Naive thymus-derived CD8-positive, alpha-beta T cell (primary cell): Measurements from ENCODE around the gene OR51E1. TPM values are rescaled to one million over a fixed set of nuclear protein-coding genes. Genes with fewer than 3 reads are reported as not detected.

Experiments used
- ATAC-seq, 2 donors: fragments of 150-1000 bp; cut with Tn5 transposase in 1 of 2; sonication (Bioruptor Pico), chemical (Tn5 transposase) in 1 of 2; 1 replicate in 1 of 2; 2 replicates in 1 of 2; pipeline ENCODE4 v1.10.0; 2021; ENCODE audit warnings: mild to moderate bottlenecking in 2 of 2, moderate library complexity in 2 of 2
- POLR2A ChIA-PET: fragments of 350-600 bp; sonication (Branson Sonifier 250); formaldehyde crosslinking; loops from one replicate; lab custom pipeline; 2021; ENCODE audit warnings: antibody characterized with exemption; lab: Charles Lee
- DNase-seq, 10 donors: peaks; one replicate each; pipeline versions ENCODE4 v3.0.0 to v3.0.0-alpha.2; 2020 to 2022
- H3K27ac Mint-ChIP-seq, 10 donors: one replicate each; pipeline ENCODE4 v1.8.0; 2020 to 2022; ENCODE audit warnings: mild to moderate bottlenecking in 10 of 10, mixed read lengths in 10 of 10, moderate library complexity in 4 of 10, inconsistent platforms in 1 of 10
- H3K27me3 Mint-ChIP-seq, 5 donors: one replicate each; pipeline ENCODE4 v1.8.0; 2021 to 2022; ENCODE audit warnings: mixed read lengths in 5 of 5
- H3K36me3 Mint-ChIP-seq, 3 donors: one replicate each; pipeline ENCODE4 v1.8.0; 2020 to 2022; ENCODE audit warnings: mixed read lengths in 3 of 3, mild to moderate bottlenecking in 2 of 3, inconsistent platforms in 1 of 3
- H3K4me1 Mint-ChIP-seq, 4 donors: one replicate each; pipeline ENCODE4 v1.8.0; 2021 to 2022; ENCODE audit warnings: mixed read lengths in 4 of 4
- H3K4me3 Mint-ChIP-seq, 10 donors: one replicate each; pipeline ENCODE4 v1.8.0; 2020 to 2022; ENCODE audit warnings: mild to moderate bottlenecking in 10 of 10, mixed read lengths in 10 of 10, moderate library complexity in 6 of 10, inconsistent platforms in 1 of 10
- H3K9me3 Mint-ChIP-seq, 9 donors: one replicate each; pipeline ENCODE4 v1.8.0; 2020 to 2022; ENCODE audit warnings: mixed read lengths in 9 of 9, mild to moderate bottlenecking in 3 of 9, inconsistent platforms in 1 of 9, moderate library complexity in 1 of 9
- polyA plus RNA-seq, 3 donors: library from polyadenylated mRNA; unstranded; fragments of 300-500 nt; fragmentation: Illumina TruSeq; gene quantifications; one replicate each; pipeline ENCODE4 v1.2.3, GENCODE V29; 2021
- total RNA-seq, 8 experiments: library from RNA in 2 of 8; stranded (reverse) in 2 of 8; gene quantifications; one replicate each; pipeline ENCODE4 v1.2.3 and lab custom pipeline; 2021 to 2026

The OR51E1 gene
- not detected for total RNA-seq
- polyA plus RNA-seq = not detected
- total RNA-seq (lab: John Stamatoyannopoulos, UW) = 0 reads per million in 6 experiments

- H3K4me1 Mint-ChIP-seq = no peaks in the 10 kb centered on the region
- H3K27me3 Mint-ChIP-seq = peaks cover 5 to 41% (median 14%) of the 10 kb centered on the region in 5 donors
- ATAC-seq (no peak), DNase-seq (no peak)
- POLR2A ChIA-PET = no interaction called here
- H3K4me3 Mint-ChIP-seq = no peak within 1 kb of the TSS
- no peak within 1 kb of the TSS for H3K27ac Mint-ChIP-seq
- no peaks in the 10 kb centered on the region for H3K9me3 Mint-ChIP-seq
- no peaks in the 10 kb centered on the region for H3K36me3 Mint-ChIP-seq
Observed at GRCh38 chr11:4643682-4644081, at the start of gene OR51E1. TSS of gene OR51E1 (plus strand) at chr11:4643982. CDS start at chr11:4652527, 8,545 bp downstream.

GRCh38 chr11:4605057-4605456, 38.7 kb upstream of the OR51E1 start:
- POLR2A ChIA-PET = no interaction called here
- peaks cover 22 to 56% (median 45%) of the 10 kb centered on the region in 4 donors for H3K4me1 Mint-ChIP-seq
- no peaks in the 10 kb centered on the region for H3K27me3 Mint-ChIP-seq
- peaks cover 0 to 49% (median 21%) of the 10 kb centered on the region in 3 donors for H3K36me3 Mint-ChIP-seq
- peak overlapping the region in 1 of 10 donors; percentile 7 for H3K27ac Mint-ChIP-seq
- no peak for ATAC-seq
- peak overlapping the region in 1 of 10 donors; percentile 20 for H3K4me3 Mint-ChIP-seq
- no peak for DNase-seq
- peaks cover 0 to 3% (median 0%) of the 10 kb centered on the region in 9 donors for H3K9me3 Mint-ChIP-seq

GRCh38 chr11:4606231-4607015, 37.4 kb upstream of the OR51E1 start:
- Mint-ChIP-seq H3K4me1 (peaks cover 27 to 64% (median 51%) of the 10 kb centered on the region in 4 donors), H3K9me3 (peaks cover 0 to 3% (median 0%) of the 10 kb centered on the region in 9 donors), H3K4me3 (peak overlapping the region; percentile 89 to 98 (median 96)), H3K27ac (peak overlapping the region in 7 of 10 donors; percentile 93 to 98 (median 96)), H3K27me3 (no peaks in the 10 kb centered on the region), H3K36me3 (peaks cover 0 to 35% (median 9%) of the 10 kb centered on the region in 3 donors)
- POLR2A ChIA-PET = no interaction called here
- ATAC-seq = no peak
- DNase-seq = no peak

GRCh38 chr11:4607096-4607495, 36.7 kb upstream of the OR51E1 start:
- POLR2A ChIA-PET = no interaction called here

GRCh38 chr11:4607781-4608666, 35.8 kb upstream of the OR51E1 start, which contains the start of gene TRIM68:
TSS of gene TRIM68 (minus strand) at chr11:4608231. CDS start at chr11:4605504, 2,727 bp downstream.
- H3K4me1 Mint-ChIP-seq = peaks cover 25 to 64% (median 51%) of the 10 kb centered on the region in 4 donors
- no peaks in the 10 kb centered on the region for H3K27me3 Mint-ChIP-seq

More at GRCh38 chr11:4607096-4607495, 36.7 kb upstream of the OR51E1 start:
- ATAC-seq (no peak), DNase-seq (no peak)
- H3K4me3 Mint-ChIP-seq = peak overlapping the region; percentile 89 to 98 (median 96)
- H3K27me3 Mint-ChIP-seq = no peaks in the 10 kb centered on the region
- peaks cover 26 to 64% (median 51%) of the 10 kb centered on the region in 4 donors for H3K4me1 Mint-ChIP-seq
- H3K36me3 Mint-ChIP-seq = peaks cover 0 to 29% (median 4%) of the 10 kb centered on the region in 3 donors
- H3K9me3 Mint-ChIP-seq = peaks cover 0 to 3% (median 0%) of the 10 kb centered on the region in 9 donors
- H3K27ac Mint-ChIP-seq = peak overlapping the region; percentile 93 to 98 (median 96)

GRCh38 chr11:4610258-4610935, 33.4 kb upstream of the OR51E1 start:
- Mint-ChIP-seq H3K4me3 (peak overlapping the region; percentile 40 to 98 (median 78)), H3K27ac (peak overlapping the region; percentile 41 to 98 (median 95)), H3K36me3 (no peaks in the 10 kb centered on the region), H3K4me1 (peaks cover 20 to 49% (median 43%) of the 10 kb centered on the region in 4 donors), H3K27me3 (peaks cover 0 to 7% (median 2%) of the 10 kb centered on the region in 5 donors), H3K9me3 (peaks cover 0 to 3% (median 0%) of the 10 kb centered on the region in 9 donors)
- ATAC-seq (no peak), DNase-seq (peak in 2 of 10 donors; percentile 9 to 19)
- POLR2A ChIA-PET = no interaction called here

More at GRCh38 chr11:4607781-4608666, 35.8 kb upstream of the OR51E1 start, which contains the start of gene TRIM68:
- peak; percentile 90 to 96 (median 94) for DNase-seq
- Mint-ChIP-seq H3K27ac (peak within 1 kb of the TSS; percentile 93 to 98 (median 96)), H3K4me3 (peak within 1 kb of the TSS; percentile 89 to 98 (median 96)), H3K36me3 (peaks cover 0 to 21% (median 2%) of the 10 kb centered on the region in 3 donors), H3K9me3 (peaks cover 0 to 3% (median 0%) of the 10 kb centered on the region in 9 donors)
- POLR2A ChIA-PET = no interaction called here
- peak; percentile 99 to 100 for ATAC-seq

- Mint-ChIP-seq H3K27me3 (peaks cover 2 to 15% (median 6%) of the 10 kb centered on the region in 5 donors), H3K4me3 (no peak overlapping the region), H3K27ac (peak overlapping the region in 1 of 10 donors; percentile 20), H3K36me3 (no peaks in the 10 kb centered on the region), H3K9me3 (peaks cover 0 to 3% (median 0%) of the 10 kb centered on the region in 9 donors), H3K4me1 (peaks cover 18 to 34% (median 31%) of the 10 kb centered on the region in 4 donors)
- POLR2A ChIA-PET = no interaction called here
- DNase-seq (no peak), ATAC-seq (no peak)
Observed at GRCh38 chr11:4611986-4612385, 31.8 kb upstream of the OR51E1 start.

GRCh38 chr11:4615856-4616444, 27.8 kb upstream of the OR51E1 start:
- DNase-seq = no peak
- no peak for ATAC-seq
- H3K4me1 Mint-ChIP-seq = peaks cover 0 to 2% (median 0%) of the 10 kb centered on the region in 4 donors
- H3K9me3 Mint-ChIP-seq = peaks cover 0 to 1% (median 0%) of the 10 kb centered on the region in 9 donors
- H3K27me3 Mint-ChIP-seq = peaks cover 13 to 23% (median 16%) of the 10 kb centered on the region in 5 donors
- H3K27ac Mint-ChIP-seq = no peak overlapping the region
- H3K36me3 Mint-ChIP-seq = no peaks in the 10 kb centered on the region
- no peak overlapping the region for H3K4me3 Mint-ChIP-seq
- POLR2A ChIA-PET = no interaction called here

GRCh38 chr11:4619514-4619913, 24.3 kb upstream of the OR51E1 start:
- ATAC-seq (no peak), DNase-seq (no peak)
- Mint-ChIP-seq H3K9me3 (peaks cover 0 to 7% (median 0%) of the 10 kb centered on the region in 9 donors), H3K36me3 (no peaks in the 10 kb centered on the region), H3K27ac (no peak overlapping the region), H3K4me1 (peaks cover 0 to 2% (median 0%) of the 10 kb centered on the region in 4 donors), H3K27me3 (peaks cover 16 to 29% (median 17%) of the 10 kb centered on the region in 5 donors), H3K4me3 (no peak overlapping the region)
- POLR2A ChIA-PET = no interaction called here

- DNase-seq (peak in 6 of 10 donors; percentile 18 to 68 (median 22)), ATAC-seq (no peak)
- no peak overlapping the region for H3K27ac Mint-ChIP-seq
- no peak overlapping the region for H3K4me3 Mint-ChIP-seq
- H3K4me1 Mint-ChIP-seq = no peaks in the 10 kb centered on the region
- H3K27me3 Mint-ChIP-seq = peaks cover 27 to 46% (median 36%) of the 10 kb centered on the region in 5 donors
- peaks cover 9 to 26% (median 18%) of the 10 kb centered on the region in 9 donors for H3K9me3 Mint-ChIP-seq
- peaks cover 0 to 17% (median 11%) of the 10 kb centered on the region in 3 donors for H3K36me3 Mint-ChIP-seq
- POLR2A ChIA-PET = no interaction called here
Observed at GRCh38 chr11:4626207-4627099, 17.3 kb upstream of the OR51E1 start.
